Measurements from ENCODE around the gene GOLT1B. TPM values are rescaled to one million over a fixed set of nuclear protein-coding genes. Genes with fewer than 3 reads are reported as not detected.
A peak's percentile ranks its signal among the peaks of the same experiment; 100 is the strongest.

Gene GOLT1B
- total RNA-seq, 6 donors from 2014 or later, result 4.2 to 36.7 (median 25.4) TPM

- DNase-seq (no peak), ATAC-seq (ENCODE audit: low FRiP score in 2 of 2) (no peak)
- Histone ChIP-seq H3K27me3 (no peaks in the 10 kb centered on the region), H3K27ac (no peak overlapping the region), H3K4me3 (no peak overlapping the region), H3K9me3 (no peaks in the 10 kb centered on the region), H3K4me1 (no peaks in the 10 kb centered on the region), H3K36me3 (peaks cover 8 to 59% (median 13%) of the 10 kb centered on the region in 4 donors)
- TF ChIP-seq POLR2A (IDR thresholded peaks at IDR 0.05) (no peak), POLR2AphosphoS5 (IDR thresholded peaks at IDR 0.05) (no peak), CTCF (IDR thresholded peaks at IDR 0.05) (no peak), EP300 (IDR thresholded peaks at IDR 0.05) (no peak)
- 93 to 97% methylated on average over 2 of the region's 2 CpGs for WGBS, 2 donors
Observed at GRCh38 chr12:21516281-21516680, 14.7 kb downstream of the GOLT1B start.

GRCh38 chr12:21518451-21518850, 16.9 kb downstream of the GOLT1B start:
- Histone ChIP-seq H3K27ac (no peak overlapping the region), H3K27me3 (no peaks in the 10 kb centered on the region), H3K4me1 (no peaks in the 10 kb centered on the region), H3K4me3 (no peak overlapping the region), H3K36me3 (peaks cover 2 to 42% (median 11%) of the 10 kb centered on the region in 4 donors), H3K9me3 (no peaks in the 10 kb centered on the region)
- no peak for TF ChIP-seq CTCF (IDR thresholded peaks at IDR 0.05)
- no peak for TF ChIP-seq EP300 (IDR thresholded peaks at IDR 0.05)
- TF ChIP-seq POLR2A (IDR thresholded peaks at IDR 0.05), result no peak
- no peak for TF ChIP-seq POLR2AphosphoS5 (IDR thresholded peaks at IDR 0.05)
- 70 to 79% methylated on average over 3 of the region's 3 CpGs for WGBS, 2 donors
- DNase-seq, result no peak
- no peak for ATAC-seq (ENCODE audit: low FRiP score in 2 of 2)

- Histone ChIP-seq H3K9me3 (peaks cover 0 to 3% (median 0%) of the 10 kb centered on the region in 4 donors), H3K27ac (no peak overlapping the region), H3K27me3 (no peaks in the 10 kb centered on the region), H3K4me3 (no peak overlapping the region), H3K36me3 (peaks cover 0 to 13% (median under 1%) of the 10 kb centered on the region in 4 donors), H3K4me1 (no peaks in the 10 kb centered on the region)
- TF ChIP-seq POLR2AphosphoS5 (IDR thresholded peaks at IDR 0.05) (no peak), EP300 (IDR thresholded peaks at IDR 0.05) (no peak), POLR2A (IDR thresholded peaks at IDR 0.05) (no peak), CTCF (IDR thresholded peaks at IDR 0.05) (no peak)
- WGBS, 2 donors, result 43 to 44% methylated on average over 1 of the region's 1 CpG
- DNase-seq (no peak), ATAC-seq (ENCODE audit: low FRiP score in 2 of 2) (no peak)
Observed at GRCh38 chr12:21521541-21521940, 20.0 kb downstream of the GOLT1B start.

- Histone ChIP-seq H3K9me3 (peaks cover 0 to 3% (median 0%) of the 10 kb centered on the region in 4 donors), H3K27me3 (peaks cover 0 to 10% (median 2%) of the 10 kb centered on the region in 4 donors), H3K4me3 (no peak overlapping the region), H3K36me3 (no peaks in the 10 kb centered on the region), H3K27ac (no peak overlapping the region), H3K4me1 (peaks cover 0 to 12% (median 6%) of the 10 kb centered on the region in 4 donors)
- TF ChIP-seq EP300 (IDR thresholded peaks at IDR 0.05) (no peak), POLR2A (IDR thresholded peaks at IDR 0.05) (no peak), POLR2AphosphoS5 (IDR thresholded peaks at IDR 0.05) (no peak), CTCF (IDR thresholded peaks at IDR 0.05) (no peak)
- DNase-seq, result no peak
- no peak for ATAC-seq (ENCODE audit: low FRiP score in 2 of 2)
Observed at GRCh38 chr12:21523148-21523547, 21.6 kb downstream of the GOLT1B start.

GRCh38 chr12:21526053-21526452, 24.5 kb downstream of the GOLT1B start, which contains the start of gene SPX:
TSS of gene SPX (plus strand) at chr12:21526296. CDS start at chr12:21526473, 177 bp downstream.
- TF ChIP-seq POLR2A (IDR thresholded peaks at IDR 0.05) (no peak), POLR2AphosphoS5 (IDR thresholded peaks at IDR 0.05) (no peak), EP300 (IDR thresholded peaks at IDR 0.05) (no peak), CTCF (IDR thresholded peaks at IDR 0.05) (no peak)
- no peak for ATAC-seq (ENCODE audit: low FRiP score in 2 of 2)
- no peak within 1 kb of the TSS for H3K27ac ChIP-seq
- DNase-seq, result no peak
- H3K36me3 ChIP-seq, result no peaks in the 10 kb centered on the region
- 85 to 100% methylated on average over 1 of the region's 1 CpG for WGBS, 2 donors
- peaks cover 0 to 25% (median 12%) of the 10 kb centered on the region in 4 donors for H3K4me1 ChIP-seq
- peak within 1 kb of the TSS in 2 of 4 donors; percentile 59 to 65 for H3K4me3 ChIP-seq
- H3K27me3 ChIP-seq, result peaks cover 0 to 10% (median 2%) of the 10 kb centered on the region in 4 donors
- H3K9me3 ChIP-seq, result peaks cover 0 to 3% (median 0%) of the 10 kb centered on the region in 4 donors
